ENCODE data around the gene CLDND2. TPM values are rescaled to one million over a fixed set of nuclear protein-coding genes. Genes with fewer than 3 reads are reported as not detected.
"Not testable (repeated sequence)": the region's sequence is repeated elsewhere in the genome, so short reads cannot be mapped to it uniquely, and the experiment has no call there.

The CLDND2 gene
- total RNA-seq, 4 donors from 2014 or later, result not detected

GRCh38 chr19:51407511-51408131 is 38.8 kb upstream of the CLDND2 start:
- TF ChIP-seq CTCF (IDR thresholded peaks at IDR 0.05), result no peak
- DNase-seq (ENCODE audit: low spot score), result no peak
- no peak for ATAC-seq (ENCODE audit: low FRiP score)

- DNase-seq (ENCODE audit: low spot score) (no peak), ATAC-seq (ENCODE audit: low FRiP score) (no peak)
- TF ChIP-seq CTCF (IDR thresholded peaks at IDR 0.05), result no peak
Observed at GRCh38 chr19:51402117-51402516, 33.3 kb upstream of the CLDND2 start.

GRCh38 chr19:51399936-51400335 is 31.1 kb upstream of the CLDND2 start:
- not testable (repeated sequence) for ATAC-seq (ENCODE audit: low FRiP score); DNase-seq (ENCODE audit: low spot score)

- ATAC-seq (ENCODE audit: low FRiP score) (no peak), DNase-seq (ENCODE audit: low spot score) (no peak)
- TF ChIP-seq CTCF (IDR thresholded peaks at IDR 0.05), result no peak
Observed at GRCh38 chr19:51399231-51399630, 30.4 kb upstream of the CLDND2 start.

GRCh38 chr19:51398096-51398704 is 29.4 kb upstream of the CLDND2 start:
- ATAC-seq (ENCODE audit: low FRiP score) (no peak), DNase-seq (ENCODE audit: low spot score) (no peak)
- no peak for TF ChIP-seq CTCF (IDR thresholded peaks at IDR 0.05)

GRCh38 chr19:51397453-51397852 is 28.6 kb upstream of the CLDND2 start:
- ATAC-seq (ENCODE audit: low FRiP score); DNase-seq (ENCODE audit: low spot score): not testable (repeated sequence)

- no peak for DNase-seq (ENCODE audit: low spot score)
- no peak for TF ChIP-seq CTCF (IDR thresholded peaks at IDR 0.05)
Observed at GRCh38 chr19:51396175-51396574, 27.4 kb upstream of the CLDND2 start.

GRCh38 chr19:51394050-51394836 is 25.4 kb upstream of the CLDND2 start:
- peak; percentile 78 for DNase-seq (ENCODE audit: low spot score)
- TF ChIP-seq CTCF (IDR thresholded peaks at IDR 0.05), result no peak
- peak; percentile 95 for ATAC-seq (ENCODE audit: low FRiP score)

More at GRCh38 chr19:51396175-51396574, 27.4 kb upstream of the CLDND2 start:
- ATAC-seq (ENCODE audit: low FRiP score), result no peak

Measured in omental fat pad (tissue), 4 donors.